IPS-20b (cell line): Measurements from ENCODE around the gene ZNF565.
"Not testable (repeated sequence)": the region's sequence is repeated elsewhere in the genome, so short reads cannot be mapped to it uniquely, and the experiment has no call there.

Source experiments
- H3K27ac ChIP-seq: one replicate; pipeline ENCODE4 v1.5.1; 2013; ENCODE audit warnings: low read length
- H3K27me3 ChIP-seq: 2 replicates; pipeline ENCODE4 v1.6.1; 2013; ENCODE audit warnings: mild to moderate bottlenecking, low read length, inconsistent platforms; ENCODE audit not compliant: insufficient read depth
- H3K36me3 ChIP-seq: 2 replicates; pipeline ENCODE4 v1.6.1; 2013; ENCODE audit warnings: low read depth, mild to moderate bottlenecking, inconsistent platforms, low read length, moderate library complexity; ENCODE audit not compliant: insufficient read depth
- H3K4me1 ChIP-seq: 2 replicates; pipeline ENCODE4 v1.6.1; 2013; ENCODE audit warnings: mild to moderate bottlenecking, control low read depth, inconsistent platforms, low read length, moderate library complexity; ENCODE audit not compliant: insufficient read depth
- H3K4me3 ChIP-seq: 2 replicates; pipeline ENCODE4 v1.5.1; 2013; ENCODE audit warnings: mild to moderate bottlenecking, low read length, inconsistent platforms
- H3K9ac ChIP-seq: 2 replicates; pipeline ENCODE4 v1.6.1; 2013; ENCODE audit warnings: low read depth, mild to moderate bottlenecking, inconsistent platforms, low read length, moderate library complexity
- H3K9me3 ChIP-seq: 2 replicates; pipeline ENCODE4 v1.6.1; 2013; ENCODE audit warnings: mild to moderate bottlenecking, low read depth, low read length, inconsistent platforms; ENCODE audit not compliant: insufficient read depth

ZNF565 gene

DNA sequence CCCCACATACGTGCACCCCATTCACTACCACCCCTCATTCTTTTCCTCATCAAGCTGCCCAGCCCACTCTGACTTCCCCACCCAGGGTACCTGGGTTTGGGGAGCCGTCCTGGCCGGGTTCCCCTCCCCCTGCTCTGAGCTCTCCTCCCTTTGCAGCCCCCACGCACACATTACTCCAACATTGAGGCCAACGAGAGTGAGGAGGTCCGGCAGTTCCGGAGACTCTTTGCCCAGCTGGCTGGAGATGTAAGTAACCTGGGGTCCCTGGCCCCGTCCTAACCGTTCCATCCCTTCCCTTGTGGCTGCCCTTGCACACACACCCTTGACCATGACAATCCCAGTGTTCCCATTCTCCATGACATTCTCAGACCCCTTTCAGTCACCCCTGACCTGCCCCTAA is 72.0 kb downstream of the ZNF565 start:
- no peak overlapping the region for H3K27ac ChIP-seq
- no peak overlapping the region for H3K9ac ChIP-seq
- no peaks in the 10 kb centered on the region for H3K27me3 ChIP-seq
- H3K4me3 ChIP-seq: no peak overlapping the region
- H3K36me3 ChIP-seq: peaks cover 46% of the 10 kb centered on the region
- peaks cover 3% of the 10 kb centered on the region; the same call in 1 of the 2 replicates for H3K4me1 ChIP-seq
- H3K9me3 ChIP-seq: no peaks in the 10 kb centered on the region

DNA sequence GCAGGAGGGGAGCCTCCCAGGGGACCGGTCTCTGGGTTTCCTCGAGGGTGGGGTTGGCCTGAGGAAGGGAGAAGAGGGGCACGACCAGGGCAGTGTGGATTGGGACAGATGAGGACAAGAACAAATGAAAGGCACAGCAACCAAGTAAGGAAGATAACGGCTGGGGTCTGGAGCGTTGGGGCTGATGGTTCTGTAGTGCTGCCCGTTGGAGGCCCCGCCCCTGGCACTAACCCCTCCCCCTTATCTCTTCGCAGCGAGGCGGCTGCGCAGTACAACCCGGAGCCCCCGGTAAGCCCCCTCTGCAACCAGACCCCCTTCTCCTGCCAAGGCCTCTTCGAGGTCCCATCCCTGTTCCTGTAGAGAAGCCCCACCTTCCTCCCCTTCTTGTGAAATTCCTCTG is 72.4 kb downstream of the ZNF565 start:
- Histone ChIP-seq H3K36me3 (peaks cover 42% of the 10 kb centered on the region), H3K27ac (no peak overlapping the region), H3K4me3 (peak overlapping the region; percentile 78; the same call in 1 of the 2 replicates), H3K9me3 (no peaks in the 10 kb centered on the region), H3K27me3 (no peaks in the 10 kb centered on the region), H3K9ac (peak overlapping the region; percentile 53; the same call in 1 of the 2 replicates), H3K4me1 (peaks cover 3% of the 10 kb centered on the region; the same call in 1 of the 2 replicates)

GRCh38 chr19:36141039-36141927 is 73.2 kb downstream of the ZNF565 start:
- H3K4me3 ChIP-seq: peak overlapping the region; percentile 100
- no peaks in the 10 kb centered on the region for H3K27me3 ChIP-seq
- peaks cover 35% of the 10 kb centered on the region for H3K36me3 ChIP-seq
- no peak overlapping the region for H3K27ac ChIP-seq
- H3K9ac ChIP-seq: peak overlapping the region; percentile 53; the same call in 1 of the 2 replicates
- H3K4me1 ChIP-seq: peaks cover 3% of the 10 kb centered on the region; the same call in 1 of the 2 replicates
- H3K9me3 ChIP-seq: no peaks in the 10 kb centered on the region

DNA sequence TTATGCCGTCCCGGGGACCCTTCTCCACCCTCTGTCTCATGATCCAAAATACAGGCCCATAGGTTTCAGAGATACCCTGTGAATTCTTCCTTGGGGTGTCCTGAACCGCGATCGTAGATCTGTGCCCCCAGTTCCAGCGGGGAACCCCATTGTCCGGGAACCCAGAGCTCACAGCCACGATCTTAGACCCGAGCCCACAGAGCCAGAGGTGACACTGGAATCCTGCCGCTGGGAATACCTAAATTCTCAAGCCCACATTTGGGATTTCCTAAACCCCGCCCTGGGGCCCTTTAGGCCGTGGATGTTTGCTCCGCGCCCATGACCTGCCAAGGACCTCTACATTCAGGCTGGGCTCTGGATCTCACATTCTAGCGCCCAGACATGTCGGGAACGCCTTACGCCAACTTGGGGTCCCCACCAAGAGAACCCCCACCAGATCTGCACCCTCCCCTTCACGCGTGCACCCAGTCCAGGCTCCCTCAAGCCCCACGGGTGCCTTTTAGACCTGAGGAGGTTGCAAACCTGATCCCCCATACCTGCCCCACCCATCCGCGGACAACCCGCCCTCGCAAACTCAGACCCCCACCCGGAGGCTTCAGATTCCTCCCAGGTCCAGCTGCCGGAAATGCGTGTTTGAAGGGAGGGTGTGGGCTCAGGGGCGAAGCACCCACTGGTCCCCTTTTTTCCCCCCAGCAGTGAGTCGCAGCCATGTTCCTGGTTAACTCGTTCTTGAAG is 74.0 kb downstream of the ZNF565 start:
- H3K4me3 ChIP-seq: peak overlapping the region; percentile 100
- H3K9ac ChIP-seq: peak overlapping the region; percentile 98
- peaks cover 26% of the 10 kb centered on the region for H3K36me3 ChIP-seq
- H3K4me1 ChIP-seq: peaks cover 3% of the 10 kb centered on the region; the same call in 1 of the 2 replicates
- H3K27me3 ChIP-seq: no peaks in the 10 kb centered on the region
- no peaks in the 10 kb centered on the region for H3K9me3 ChIP-seq
- H3K27ac ChIP-seq: peak overlapping the region; percentile 68

DNA sequence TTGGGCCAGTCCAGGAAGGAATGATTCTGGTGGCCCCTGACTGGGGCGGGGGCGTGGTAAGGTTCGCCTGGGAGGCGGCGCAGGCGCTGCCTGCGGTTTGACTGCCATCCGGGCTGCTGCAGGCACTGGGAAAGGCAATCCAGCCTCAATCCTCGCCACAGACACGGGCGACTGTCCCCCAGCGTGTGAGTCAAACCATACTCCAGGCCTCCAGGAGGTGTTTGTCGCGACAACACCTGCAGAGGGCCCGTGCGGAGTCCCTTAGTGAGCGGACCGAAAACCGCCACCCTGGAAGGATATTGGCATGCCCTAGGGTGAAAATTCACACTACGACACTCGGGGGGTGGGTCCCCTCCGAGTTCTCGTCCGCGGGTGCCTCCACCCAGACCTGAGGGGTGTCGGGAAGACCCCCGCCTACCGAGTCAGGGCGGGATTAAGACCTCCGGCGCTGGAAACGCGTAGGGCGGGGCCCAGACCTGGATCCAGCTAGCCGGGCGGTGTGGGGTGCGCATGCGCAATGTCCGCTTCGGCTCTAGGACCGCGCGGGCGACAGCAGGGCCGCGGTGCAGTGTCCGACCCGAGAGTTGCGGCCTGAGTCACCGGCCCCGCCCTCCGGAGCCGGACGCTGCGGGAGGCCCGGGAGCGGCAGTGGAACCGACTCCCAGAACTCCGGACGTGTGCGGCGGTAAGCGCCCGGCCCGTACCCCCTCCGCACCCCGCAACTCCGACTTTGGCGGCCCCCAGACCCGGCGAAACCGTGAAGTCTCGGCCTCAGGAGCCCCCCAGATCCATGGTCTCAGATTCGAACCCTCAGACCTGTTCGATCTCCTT is 74.8 kb downstream of the ZNF565 start, which contains the start of gene CAPNS1:
Gene CAPNS1 (plus strand): TSS at position 594 of the 831 bp plus-strand sequence. CDS start 946 bp downstream, outside the sequence.
- Histone ChIP-seq H3K4me3 (peak within 1 kb of the TSS; percentile 100), H3K4me1 (peaks cover 3% of the 10 kb centered on the region; the same call in 1 of the 2 replicates), H3K36me3 (peaks cover 19% of the 10 kb centered on the region), H3K9me3 (no peaks in the 10 kb centered on the region), H3K9ac (peak within 1 kb of the TSS; percentile 98), H3K27me3 (no peaks in the 10 kb centered on the region), H3K27ac (peak within 1 kb of the TSS; percentile 68)

DNA sequence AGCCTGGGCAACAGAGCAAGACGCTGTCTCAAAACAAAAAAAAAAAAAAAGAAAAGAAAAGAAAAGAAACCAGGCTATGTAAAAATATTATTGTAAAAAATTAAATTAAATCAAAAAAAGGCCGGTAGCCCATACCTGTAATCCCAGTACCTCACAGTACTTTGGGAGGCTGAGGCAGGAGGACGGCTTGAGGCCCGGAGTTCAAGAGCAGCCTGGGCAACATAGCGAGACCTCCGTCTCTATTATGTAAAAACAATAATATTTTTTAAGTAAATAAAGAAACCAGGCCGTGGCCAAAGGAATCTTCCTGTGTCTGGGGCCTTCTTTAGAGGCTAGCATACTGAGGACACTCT is 75.4 kb downstream of the ZNF565 start:
- peaks cover 3% of the 10 kb centered on the region; the same call in 1 of the 2 replicates for H3K4me1 ChIP-seq
- H3K4me3 ChIP-seq: peak overlapping the region; percentile 100; the same call in 1 of the 2 replicates
- H3K27me3 ChIP-seq: no peaks in the 10 kb centered on the region
- peak overlapping the region; percentile 80; the same call in 1 of the 2 replicates for H3K9ac ChIP-seq
- no peaks in the 10 kb centered on the region for H3K9me3 ChIP-seq
- peak overlapping the region; percentile 50 for H3K27ac ChIP-seq
- peaks cover 13% of the 10 kb centered on the region for H3K36me3 ChIP-seq

- Histone ChIP-seq H3K27ac (no peak overlapping the region), H3K4me3 (no peak overlapping the region), H3K9me3 (no peaks in the 10 kb centered on the region), H3K36me3 (0 out of 2 replicates have a peak, but pooled peaks cover under 1% of the 10 kb centered on the region), H3K9ac (no peak overlapping the region), H3K27me3 (no peaks in the 10 kb centered on the region), H3K4me1 (peaks cover 3% of the 10 kb centered on the region; the same call in 1 of the 2 replicates)
These were observed 77.3 kb downstream of the ZNF565 start for GRCh38 chr19:36136964-36137686.

GRCh38 chr19:36134867-36135266 is 79.6 kb downstream of the ZNF565 start:
- not testable (repeated sequence) for H3K9me3 ChIP-seq, H3K4me1 ChIP-seq, H3K9ac ChIP-seq, H3K36me3 ChIP-seq, H3K27me3 ChIP-seq, H3K4me3 ChIP-seq, H3K27ac ChIP-seq
